ENCODE data around the gene SLC43A3. TPM values are rescaled to one million over a fixed set of nuclear protein-coding genes. Genes with fewer than 3 reads are reported as not detected.

SLC43A3 gene
- total and polyA plus RNA-seq, 9 of the 15 experiments (the other 6 are each of a cell fraction or from before 2014, with no cell fraction given): 63.7 to 281 (median 139) TPM

GRCh38 chr11:57426929-57427726, at the start of gene SLC43A3 (continued):
- TF ChIP-seq CREB5 (CRISPR knock-in tag; IDR thresholded peaks at IDR 0.05) (no peak), POLR2B (IDR thresholded peaks at IDR 0.05; ENCODE audit: low read depth, partially characterized antibody) (peak; percentile 85), MYC (IDR thresholded peaks at IDR 0.05; ENCODE audit: low read depth, low read length) (peak; percentile 56; the same call in 1 of the 2 replicates), MYC (CRISPR knock-in tag; IDR thresholded peaks at IDR 0.05; ENCODE audit: borderline replicate concordance, low read depth) (no peak), RBM39 (optimal IDR thresholded peaks at IDR 0.05; ENCODE audit: low read depth, low read length) (no peak), CCNT2 (IDR thresholded peaks at IDR 0.05; ENCODE audit: borderline replicate concordance, extremely low read depth, insufficient read length, low read depth, low read length) (peak; percentile 56), SETDB1 (IDR thresholded peaks at IDR 0.05; ENCODE audit: low read length) (no peak), SMAD1 (IDR thresholded peaks at IDR 0.05; ENCODE audit: low read depth, low read length, partially characterized antibody) (peak; percentile 60), RBFOX2 (IDR thresholded peaks at IDR 0.05; ENCODE audit: low read depth, low read length) (peak; percentile 98), HMGXB4 (CRISPR knock-in tag; IDR thresholded peaks at IDR 0.05) (no peak), MCM7 (IDR thresholded peaks at IDR 0.05) (no peak), CHD2 (IDR thresholded peaks at IDR 0.05; ENCODE audit: low read depth, low read length) (no peak; the same call in 1 of the 2 replicates), USF1 (CRISPR knock-in tag; IDR thresholded peaks at IDR 0.05) (no peak), DEAF1 (CRISPR knock-in tag; IDR thresholded peaks at IDR 0.05) (no peak), ZNF408 (CRISPR knock-in tag; IDR thresholded peaks at IDR 0.05; ENCODE audit: low read depth) (no peak), ZEB2 (IDR thresholded peaks at IDR 0.05) (no peak; the same call in 1 of the 2 replicates), ZNF436 (CRISPR knock-in tag; IDR thresholded peaks at IDR 0.05) (no peak), POLR2AphosphoS2 (IDR thresholded peaks at IDR 0.05; ENCODE audit: low read length) (no peak), THRAP3 (IDR thresholded peaks at IDR 0.05; ENCODE audit: borderline replicate concordance) (no peak)
- TF ChIP-seq, protein P1, sequence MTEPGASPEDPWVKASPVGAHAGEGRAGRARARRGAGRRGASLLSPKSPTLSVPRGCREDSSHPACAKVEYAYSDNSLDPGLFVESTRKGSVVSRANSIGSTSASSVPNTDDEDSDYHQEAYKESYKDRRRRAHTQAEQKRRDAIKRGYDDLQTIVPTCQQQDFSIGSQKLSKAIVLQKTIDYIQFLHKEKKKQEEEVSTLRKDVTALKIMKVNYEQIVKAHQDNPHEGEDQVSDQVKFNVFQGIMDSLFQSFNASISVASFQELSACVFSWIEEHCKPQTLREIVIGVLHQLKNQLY (CRISPR knock-in tag; conservative IDR thresholded peaks at IDR 0.05): no peak

Measured in K562 (cell line).